ENCODE measurements around the gene SGCD.

DNA sequence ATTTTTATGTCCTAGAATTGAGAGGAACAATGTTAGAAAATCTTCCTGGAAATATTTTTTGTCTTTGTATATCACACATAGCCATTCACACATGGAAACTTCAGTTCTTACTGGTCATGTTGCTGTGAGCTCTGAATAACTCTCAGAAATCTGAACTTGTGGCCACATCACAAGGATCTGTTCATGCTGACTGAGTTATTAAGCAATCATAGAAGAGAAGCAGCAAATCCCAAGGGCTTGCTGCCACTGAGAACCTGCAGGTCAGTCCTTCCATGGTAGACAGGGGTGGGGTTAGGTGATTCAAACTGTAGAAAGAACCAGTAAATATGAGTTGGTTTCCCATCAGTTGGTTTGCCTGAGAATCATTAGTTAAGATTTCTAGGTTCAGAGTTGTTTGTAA is 27.6 kb downstream of the SGCD start:
- TF ChIP-seq, protein P1, sequence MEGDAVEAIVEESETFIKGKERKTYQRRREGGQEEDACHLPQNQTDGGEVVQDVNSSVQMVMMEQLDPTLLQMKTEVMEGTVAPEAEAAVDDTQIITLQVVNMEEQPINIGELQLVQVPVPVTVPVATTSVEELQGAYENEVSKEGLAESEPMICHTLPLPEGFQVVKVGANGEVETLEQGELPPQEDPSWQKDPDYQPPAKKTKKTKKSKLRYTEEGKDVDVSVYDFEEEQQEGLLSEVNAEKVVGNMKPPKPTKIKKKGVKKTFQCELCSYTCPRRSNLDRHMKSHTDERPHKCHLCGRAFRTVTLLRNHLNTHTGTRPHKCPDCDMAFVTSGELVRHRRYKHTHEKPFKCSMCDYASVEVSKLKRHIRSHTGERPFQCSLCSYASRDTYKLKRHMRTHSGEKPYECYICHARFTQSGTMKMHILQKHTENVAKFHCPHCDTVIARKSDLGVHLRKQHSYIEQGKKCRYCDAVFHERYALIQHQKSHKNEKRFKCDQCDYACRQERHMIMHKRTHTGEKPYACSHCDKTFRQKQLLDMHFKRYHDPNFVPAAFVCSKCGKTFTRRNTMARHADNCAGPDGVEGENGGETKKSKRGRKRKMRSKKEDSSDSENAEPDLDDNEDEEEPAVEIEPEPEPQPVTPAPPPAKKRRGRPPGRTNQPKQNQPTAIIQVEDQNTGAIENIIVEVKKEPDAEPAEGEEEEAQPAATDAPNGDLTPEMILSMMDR (IDR thresholded peaks at IDR 0.05), result no peak
- TF ChIP-seq POLR2AphosphoS5 (IDR thresholded peaks at IDR 0.05) (no peak), EP300 (IDR thresholded peaks at IDR 0.05) (no peak)

All from stomach (tissue), 4 donors.